Esophagus muscularis mucosa (tissue), 4 donors: ENCODE results near the gene MMP24OS. TPM values are rescaled to one million over a fixed set of nuclear protein-coding genes. Genes with fewer than 3 reads are reported as not detected.

Experiments used
- DNase-seq: peaks from one replicate; pipeline ENCODE4 v3.0.0-alpha.2; 2017; ENCODE audit errors: extremely low spot score
- H3K27ac ChIP-seq, 4 donors: fragments of 200-600 bp; sonication (generic); replicated peaks in 1 of 4; 1 replicate in 3 of 4; 2 replicates in 1 of 4; pipeline ENCODE4 v1.5.1; 2016 to 2019; ENCODE audit warnings: mild to moderate bottlenecking in 1 of 4
- H3K27me3 ChIP-seq, 4 donors: fragments of 200-600 bp; sonication (generic); one replicate each; pipeline versions ENCODE4 v1.5.1 to v1.6.0; 2016 to 2019
- H3K36me3 ChIP-seq, 4 donors: fragments of 200-600 bp; sonication (generic); one replicate each; pipeline ENCODE4 v1.5.1; 2016 to 2019
- H3K4me1 ChIP-seq, 4 donors: fragments of 200-600 bp; sonication (generic); one replicate each; pipeline ENCODE4 v1.5.1; 2016 to 2019
- H3K4me3 ChIP-seq, 4 donors: fragments of 200-600 bp; sonication (generic); 1 replicate in 2 of 4; 2 replicates in 2 of 4; pipeline ENCODE4 v1.5.1; 2016 to 2019; ENCODE audit warnings: mild to moderate bottlenecking in 4 of 4, moderate library complexity in 1 of 4
- H3K9me3 ChIP-seq, 4 donors: fragments of 200-600 bp; sonication (generic); 1 replicate in 3 of 4; 2 replicates in 1 of 4; pipeline ENCODE4 v1.5.1; 2016 to 2019
- EP300 ChIP-seq: sonication (generic); formaldehyde crosslinking; IDR thresholded peaks from one replicate; pipeline ENCODE4 v1.6.1; 2017; ENCODE audit warnings: antibody characterized with exemption
- POLR2A ChIP-seq: fragments of 450-650 bp; IDR thresholded peaks from one replicate; pipeline ENCODE4 v1.6.1; 2017; ENCODE audit warnings: antibody characterized with exemption, moderate library complexity, mild to moderate bottlenecking, low read depth
- POLR2AphosphoS5 ChIP-seq, 2 donors: sonication (generic); formaldehyde crosslinking; IDR thresholded peaks; one replicate each; pipeline ENCODE4 v1.6.1; 2017; ENCODE audit warnings: antibody characterized with exemption in 2 of 2
- WGBS: methylation state at CpG from one replicate; pipeline ENCODE4 v1.1.5; 2018; 5-methylcytosine and 5-hydroxymethylcytosine counted together
- intact Hi-C: fragments of 100-400 bp; cut with DNase I; formaldehyde crosslinking; loops from one replicate; pipeline ENCODE4 v1.15.1; 2023
- total RNA-seq, 4 donors: library from RNA; depleted of rRNA; stranded (reverse); fragments of >200 nt; gene quantifications; one replicate each; pipeline versions ENCODE4 v1.1.0 to v1.2.1, GENCODE V29; 2016
- TF ChIP-seq, protein P1 (sequence below), 3 experiments: fragments of 200-600 bp in 2 of 3; fragments of 450-650 bp in 1 of 3; sonication (generic) in 2 of 3; IDR thresholded peaks; one replicate each; pipeline ENCODE4 v1.5.1; 2017 to 2019; ENCODE audit warnings: antibody characterized with exemption in 3 of 3, mild to moderate bottlenecking in 2 of 3, moderate library complexity in 1 of 3

The MMP24OS gene
- total RNA-seq, 4 donors from 2014 or later: 27.7 to 37.8 (median 32.0) TPM

DNA sequence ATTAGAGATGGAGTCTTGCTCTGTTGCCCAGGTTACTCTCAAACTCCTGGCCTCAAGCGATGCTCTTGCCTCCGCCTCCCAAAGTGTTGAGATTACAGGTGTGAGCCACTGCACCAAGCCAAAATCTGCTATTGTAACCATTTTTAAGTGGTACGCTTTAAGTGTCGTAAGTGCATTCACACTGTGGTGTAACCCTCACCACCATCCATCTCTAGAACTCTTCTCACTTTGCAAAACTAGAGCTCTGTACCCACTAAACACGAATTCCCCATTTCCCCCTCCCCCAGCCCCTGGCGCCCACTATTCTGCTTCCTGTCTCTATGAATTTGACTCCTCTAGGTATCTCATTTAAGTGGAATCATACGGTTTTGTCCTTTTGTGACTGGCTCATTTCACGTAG, 17.1 kb upstream of the MMP24OS start:
- Histone ChIP-seq H3K4me1 (no peaks in the 10 kb centered on the region), H3K36me3 (no peaks in the 10 kb centered on the region), H3K27me3 (peaks cover 0 to 50% (median 0%) of the 10 kb centered on the region in 4 donors), H3K27ac (no peak overlapping the region), H3K9me3 (no peaks in the 10 kb centered on the region), H3K4me3 (no peak overlapping the region)
- DNase-seq: no peak
- intact Hi-C loops: no loop called here
- no peak for TF ChIP-seq POLR2AphosphoS5 (IDR thresholded peaks at IDR 0.05)
- TF ChIP-seq POLR2A: no peak
- TF ChIP-seq EP300: no peak
- TF ChIP-seq, protein P1, sequence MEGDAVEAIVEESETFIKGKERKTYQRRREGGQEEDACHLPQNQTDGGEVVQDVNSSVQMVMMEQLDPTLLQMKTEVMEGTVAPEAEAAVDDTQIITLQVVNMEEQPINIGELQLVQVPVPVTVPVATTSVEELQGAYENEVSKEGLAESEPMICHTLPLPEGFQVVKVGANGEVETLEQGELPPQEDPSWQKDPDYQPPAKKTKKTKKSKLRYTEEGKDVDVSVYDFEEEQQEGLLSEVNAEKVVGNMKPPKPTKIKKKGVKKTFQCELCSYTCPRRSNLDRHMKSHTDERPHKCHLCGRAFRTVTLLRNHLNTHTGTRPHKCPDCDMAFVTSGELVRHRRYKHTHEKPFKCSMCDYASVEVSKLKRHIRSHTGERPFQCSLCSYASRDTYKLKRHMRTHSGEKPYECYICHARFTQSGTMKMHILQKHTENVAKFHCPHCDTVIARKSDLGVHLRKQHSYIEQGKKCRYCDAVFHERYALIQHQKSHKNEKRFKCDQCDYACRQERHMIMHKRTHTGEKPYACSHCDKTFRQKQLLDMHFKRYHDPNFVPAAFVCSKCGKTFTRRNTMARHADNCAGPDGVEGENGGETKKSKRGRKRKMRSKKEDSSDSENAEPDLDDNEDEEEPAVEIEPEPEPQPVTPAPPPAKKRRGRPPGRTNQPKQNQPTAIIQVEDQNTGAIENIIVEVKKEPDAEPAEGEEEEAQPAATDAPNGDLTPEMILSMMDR (IDR thresholded peaks at IDR 0.05): no peak
- 81% methylated on average over 8 of the region's 8 CpGs for WGBS

GRCh38 chr20:35294293-35294685, 16.4 kb upstream of the MMP24OS start:
- Histone ChIP-seq H3K27ac (no peak overlapping the region), H3K4me3 (no peak overlapping the region), H3K4me1 (no peaks in the 10 kb centered on the region), H3K9me3 (no peaks in the 10 kb centered on the region), H3K36me3 (no peaks in the 10 kb centered on the region), H3K27me3 (peaks cover 0 to 50% (median 0%) of the 10 kb centered on the region in 4 donors)
- intact Hi-C loops: no loop called here
- TF ChIP-seq POLR2AphosphoS5 (IDR thresholded peaks at IDR 0.05): no peak
- TF ChIP-seq, protein P1 (IDR thresholded peaks at IDR 0.05): no peak
- no peak for TF ChIP-seq EP300
- no peak for TF ChIP-seq POLR2A
- 66% methylated on average over 5 of the region's 5 CpGs for WGBS
- DNase-seq: no peak

GRCh38 chr20:35293303-35294292, 15.7 kb upstream of the MMP24OS start:
- H3K4me1 ChIP-seq: no peaks in the 10 kb centered on the region
- intact Hi-C loops: no loop called here
- 94% methylated on average over 19 of the region's 19 CpGs for WGBS
- TF ChIP-seq, protein P1 (IDR thresholded peaks at IDR 0.05): no peak
- TF ChIP-seq POLR2A (no peak), POLR2AphosphoS5 (IDR thresholded peaks at IDR 0.05) (no peak), EP300 (no peak)
- no peaks in the 10 kb centered on the region for H3K36me3 ChIP-seq
- no peak overlapping the region for H3K4me3 ChIP-seq
- H3K9me3 ChIP-seq: no peaks in the 10 kb centered on the region
- DNase-seq: no peak
- no peak overlapping the region for H3K27ac ChIP-seq
- peaks cover 0 to 50% (median 0%) of the 10 kb centered on the region in 4 donors for H3K27me3 ChIP-seq

DNA sequence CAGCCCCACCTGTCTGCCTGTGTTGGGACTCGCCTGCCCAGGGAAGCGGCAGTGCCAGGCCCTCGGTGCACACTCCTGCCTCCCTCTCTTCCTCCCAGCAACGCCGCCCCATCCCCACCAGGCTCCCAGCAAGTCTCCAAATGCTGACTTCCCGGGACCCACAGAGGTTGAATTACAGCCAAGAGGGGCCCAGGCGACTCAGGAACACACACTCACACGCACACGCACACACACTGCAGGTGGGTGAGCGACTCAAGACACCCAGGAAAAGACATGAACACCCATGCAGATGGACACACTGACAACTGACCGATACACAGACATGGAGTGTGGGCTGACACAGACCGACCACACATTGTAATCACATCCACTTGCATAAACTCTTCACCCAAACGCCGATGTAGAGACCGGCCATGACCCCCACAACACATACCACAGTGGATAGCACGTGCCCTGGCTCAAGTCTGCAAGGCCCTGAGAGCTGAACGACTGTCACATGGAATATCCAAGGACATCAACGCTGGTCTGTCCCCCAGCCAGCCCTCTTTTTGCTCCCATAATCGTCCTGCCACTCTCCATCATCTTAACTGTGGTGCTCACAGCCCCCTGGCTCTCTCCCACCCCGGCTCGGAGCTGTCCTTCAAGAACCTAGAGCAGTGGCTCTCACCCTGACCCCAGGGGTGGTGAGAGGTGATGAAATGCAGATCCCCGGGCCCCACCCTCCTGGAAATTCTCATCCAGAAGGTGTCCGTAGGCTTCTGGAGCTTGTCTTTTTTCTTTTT, 14.8 kb upstream of the MMP24OS start:
- Histone ChIP-seq H3K9me3 (no peaks in the 10 kb centered on the region), H3K27ac (no peak overlapping the region), H3K36me3 (no peaks in the 10 kb centered on the region), H3K27me3 (peaks cover 0 to 44% (median 0%) of the 10 kb centered on the region in 4 donors), H3K4me3 (no peak overlapping the region), H3K4me1 (no peaks in the 10 kb centered on the region)
- TF ChIP-seq POLR2AphosphoS5 (IDR thresholded peaks at IDR 0.05) (no peak), EP300 (no peak), POLR2A (no peak)
- TF ChIP-seq, protein P1 (IDR thresholded peaks at IDR 0.05): no peak
- 77% methylated on average over 23 of the region's 23 CpGs for WGBS
- intact Hi-C loops: no loop called here
- DNase-seq: no peak
